H1 (cell line): ENCODE measurements around the gene CILP. TPM values are rescaled to one million over a fixed set of nuclear protein-coding genes. Genes with fewer than 3 reads are reported as not detected.

Experiments
- ASH2L ChIP-seq: fragments of 200-600, 300-600 bp; sonication (generic); IDR thresholded peaks from one replicate; pipeline ENCODE4 v1.7.1; 2017; ENCODE audit warnings: low read length
- BCL11A ChIP-seq, 2 experiments: IDR thresholded peaks; one replicate each; pipeline ENCODE4 v1.6.1; 2011; ENCODE audit warnings: low read depth in 2 of 2, low read length in 2 of 2, mild to moderate bottlenecking in 2 of 2
- CBX8 ChIP-seq: fragments of 300-800, 300-1000 bp; sonication (generic); IDR thresholded peaks from 2 replicates; pipeline ENCODE4 v1.7.1; 2016; ENCODE audit warnings: low read depth, low read length, borderline replicate concordance
- CTBP2 ChIP-seq: IDR thresholded peaks from 2 replicates; pipeline ENCODE4 v1.7.0; 2011; ENCODE audit warnings: borderline replicate concordance, mild to moderate bottlenecking, moderate library complexity, mixed read lengths, low read length; ENCODE audit not compliant: insufficient read depth, insufficient read length
- EZH2 ChIP-seq: fragments of 200-600 bp; sonication (generic); IDR thresholded peaks from 2 replicates; pipeline ENCODE4 v1.7.1; 2012; ENCODE audit warnings: low read depth, mild to moderate bottlenecking, moderate library complexity, low read length, inconsistent platforms; ENCODE audit not compliant: severe bottlenecking
- GABPA ChIP-seq: IDR thresholded peaks from 2 replicates; pipeline ENCODE4 v1.6.1; 2011; ENCODE audit warnings: mild to moderate bottlenecking, low read length, moderate library complexity, borderline replicate concordance; ENCODE audit not compliant: insufficient read depth
- PHF8 ChIP-seq: fragments of 200-600 bp; sonication (generic); conservative IDR thresholded peaks from 2 replicates; pipeline ENCODE4 v1.7.1; 2012; ENCODE audit warnings: low read depth, mild to moderate bottlenecking, inconsistent platforms, low read length, moderate library complexity
- POLR2AphosphoS5 ChIP-seq: IDR thresholded peaks from 2 replicates; pipeline ENCODE4 v1.6.1; 2011; ENCODE audit warnings: low read depth, low read length
- SP2 ChIP-seq: IDR thresholded peaks from 2 replicates; pipeline ENCODE4 v1.6.1; 2012; ENCODE audit warnings: mild to moderate bottlenecking, low read length, inconsistent platforms
- TAF7 ChIP-seq: optimal IDR thresholded peaks from 2 replicates; pipeline ENCODE3; 2011; ENCODE audit warnings: low read depth, mild to moderate bottlenecking, inconsistent platforms, low read length, moderate library complexity, borderline replicate concordance
- TBP ChIP-seq: IDR thresholded peaks from 2 replicates; pipeline ENCODE4 v1.6.1; 2011; ENCODE audit warnings: low read depth, low read length, improper control_type of control experiment
- polyA plus RNA-seq, 7 experiments: library from polyadenylated mRNA; depleted of rRNA in 3 of 7; stranded (reverse) in 5 of 7; unstranded in 2 of 7; fragments of >200 nt in 5 of 7; fragments of 200-250 nt in 2 of 7; gene quantifications; 1 replicate in 5 of 7; 2 replicates in 1 of 7; 4 replicates in 1 of 7; pipeline versions ENCODE4 v1.2.1 to v1.2.3, GENCODE V29; 2011 to 2013; ENCODE audit warnings: missing spikeins in 2 of 7, mixed read lengths in 2 of 7
- total RNA-seq: library from RNA; stranded (reverse); fragmentation: NEBNext Ultra II Directional; extraction: Animal tissue kit (Norgen Biotek cat#: 25700); gene quantifications from 2 replicates; pipeline ENCODE4 v1.2.1, GENCODE V29; 2021

Gene CILP
- total and polyA plus RNA-seq, 2 of the 8 experiments (the other 6 are each of a cell fraction or from before 2014, with no cell fraction given) = 0.02 TPM; not detected in 1

GRCh38 chr15:65184868-65185717 lies 26.2 kb downstream of the CILP start, which contains the start of gene CLPX (continued):
- peak; percentile 14 for TF ChIP-seq ASH2L
- TF ChIP-seq PHF8 = peak; percentile 83
- TF ChIP-seq BCL11A (IDR thresholded peaks at IDR 0.05; ENCODE audit: low read depth in 2 of 2, low read length in 2 of 2) = no peak
- TF ChIP-seq CBX8 = no peak
- no peak for TF ChIP-seq SP2
- TF ChIP-seq POLR2AphosphoS5 = no peak; the same call in 1 of the 2 replicates
- no peak for TF ChIP-seq EZH2
- TF ChIP-seq CTBP2 = peak; percentile 20
- TF ChIP-seq GABPA = no peak; the same call in 1 of the 2 replicates
- TF ChIP-seq TAF7 = peak; percentile 30
- peak; percentile 75 for TF ChIP-seq TBP
